Right cardiac atrium (tissue), 5 donors: ENCODE measurements around the gene KRT37. TPM values are rescaled to one million over a fixed set of nuclear protein-coding genes. Genes with fewer than 3 reads are reported as not detected.
"Not testable (repeated sequence)": the region's sequence is repeated elsewhere in the genome, so short reads cannot be mapped to it uniquely, and the experiment has no call there.

Experiments
- ATAC-seq, 2 donors: fragments of 200-7000 bp; cut with Tn5 transposase; one replicate each; pipeline versions ENCODE4 v1.8.0 to v1.9.1; 2020; ENCODE audit warnings: moderate library complexity in 2 of 2, mild to moderate bottlenecking in 1 of 2
- DNase-seq, 3 donors: peaks; one replicate each; pipeline ENCODE4 v3.0.0-alpha.2; 2020
- H3K27ac ChIP-seq: one replicate; pipeline ENCODE4 v1.5.1; 2013; ENCODE audit warnings: mild to moderate bottlenecking, low read length, control low read depth, moderate library complexity
- H3K27me3 ChIP-seq: one replicate; pipeline ENCODE4 v1.6.1; 2013; ENCODE audit not compliant: control insufficient read depth, insufficient read depth
- H3K4me1 ChIP-seq: one replicate; pipeline ENCODE4 v1.6.1; 2013; ENCODE audit warnings: low read length; ENCODE audit not compliant: control insufficient read depth, insufficient read depth
- H3K4me3 ChIP-seq: one replicate; pipeline ENCODE4 v1.5.1; 2013; ENCODE audit warnings: low read length, control low read depth
- H3K9me3 ChIP-seq: one replicate; pipeline ENCODE4 v1.6.1; 2013; ENCODE audit warnings: low read length; ENCODE audit not compliant: control insufficient read depth
- WGBS: extraction: QIAGEN DNeasy Blood & Tissue Kit; methylation state at CpG from one replicate; pipeline ENCODE4 v1.1.7; 2013; 5-methylcytosine and 5-hydroxymethylcytosine counted together
- intact Hi-C, 4 donors: fragments of 100-400 bp; cut with DNase I; formaldehyde crosslinking; loops; one replicate each; pipeline versions ENCODE4 v1.11.0 to v1.14.0; 2022 to 2023
- polyA plus RNA-seq: library from polyadenylated mRNA; stranded (reverse); fragments of 200-250 nt; gene quantifications from one replicate; pipeline ENCODE4 v1.2.3, GENCODE V29; 2013
- total RNA-seq, 4 donors: library from RNA; stranded (reverse); fragmentation: NEBNext Ultra II Directional; extraction: Animal tissue kit (Norgen Biotek cat#: 25700); gene quantifications; one replicate each; pipeline ENCODE4 v1.2.1, GENCODE V29; 2021
- donor health status: healthy with polysubstance abuse.
- donor health status: DM: no; HTN: yes; CAD: no.
- donor health status: DM: no; HTN: no; CAD: no.
- donor health status: DM: no; HTN: yes; CAD: no; lungs with severe emphysema.
- donor health status: DM: yes; HTN: yes; CAD: no.

Gene KRT37
- total and polyA plus RNA-seq, 5 donors = not detected

DNA sequence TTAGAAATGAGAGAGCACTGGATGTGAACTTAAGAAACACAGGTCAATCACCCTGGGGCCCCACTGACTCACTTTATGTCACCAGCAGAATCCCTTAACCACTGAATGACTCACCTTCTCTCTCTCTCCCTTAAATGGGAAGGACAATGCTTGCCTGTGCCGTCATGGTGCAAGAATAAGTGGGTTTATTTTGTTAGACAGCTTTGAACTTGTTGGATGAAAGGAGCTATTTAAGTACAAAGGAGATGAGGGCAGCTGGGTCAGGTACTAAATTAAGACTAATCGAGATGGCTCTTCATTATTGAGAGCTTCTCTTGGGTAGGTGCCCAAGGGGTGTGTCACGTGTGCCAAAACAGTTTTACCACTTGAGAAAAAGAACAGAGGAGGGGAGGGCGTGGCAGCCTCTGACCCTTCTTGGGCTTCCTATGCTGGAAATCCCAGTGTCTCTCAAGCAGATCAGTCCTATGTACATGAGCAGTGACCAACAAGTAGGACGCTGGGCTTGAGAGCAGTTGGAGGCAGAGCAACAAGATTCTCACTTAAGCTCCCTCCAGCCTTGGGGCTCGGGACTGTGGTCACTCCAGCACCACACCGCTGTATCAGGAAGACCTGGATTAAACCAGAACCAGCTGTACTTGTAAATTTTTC is 20.2 kb downstream of the KRT37 start:
- Histone ChIP-seq H3K27me3 (no peaks in the 10 kb centered on the region), H3K27ac (no peak overlapping the region), H3K4me3 (no peak overlapping the region), H3K9me3 (no peaks in the 10 kb centered on the region), H3K4me1 (no peaks in the 10 kb centered on the region)
- intact Hi-C loops = no loop called here
- ATAC-seq (peak; percentile 19 to 34), DNase-seq (no peak)
- 58% methylated on average over 7 of the region's 7 CpGs for WGBS

DNA sequence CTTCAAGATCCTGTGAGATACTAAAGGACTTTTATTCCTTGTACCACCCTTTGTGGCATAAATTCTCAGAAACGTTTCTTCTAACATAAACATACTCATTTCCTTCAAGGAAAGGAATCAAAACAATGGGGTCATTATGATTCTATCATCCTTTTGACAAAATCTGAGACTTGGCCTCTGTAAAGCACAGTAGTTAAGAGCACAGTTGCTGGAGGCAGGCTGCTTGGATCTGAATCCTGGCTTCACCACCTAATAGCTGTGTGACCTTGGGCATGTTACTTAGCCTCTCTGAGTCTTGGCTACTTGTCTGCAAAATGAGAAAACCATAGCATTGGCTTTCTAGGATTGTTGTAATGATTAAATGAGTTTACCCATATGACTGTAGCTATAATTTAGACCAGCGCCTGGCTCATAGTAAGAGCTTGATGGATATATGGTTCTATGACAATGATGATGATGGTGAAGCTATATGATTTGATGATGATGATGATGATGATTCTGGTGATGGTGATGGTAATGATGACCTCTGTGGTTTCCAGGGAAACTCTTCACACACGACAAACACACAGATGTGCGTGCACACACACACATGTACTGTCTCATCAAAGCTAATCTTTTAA is 20.9 kb downstream of the KRT37 start:
- ATAC-seq (no peak), DNase-seq (no peak)
- no peak overlapping the region for H3K4me3 ChIP-seq
- no peaks in the 10 kb centered on the region for H3K4me1 ChIP-seq
- H3K27me3 ChIP-seq = no peaks in the 10 kb centered on the region
- intact Hi-C loops = no loop called here
- WGBS = 76% methylated on average over 4 of the region's 4 CpGs
- H3K9me3 ChIP-seq = no peaks in the 10 kb centered on the region
- no peak overlapping the region for H3K27ac ChIP-seq

DNA sequence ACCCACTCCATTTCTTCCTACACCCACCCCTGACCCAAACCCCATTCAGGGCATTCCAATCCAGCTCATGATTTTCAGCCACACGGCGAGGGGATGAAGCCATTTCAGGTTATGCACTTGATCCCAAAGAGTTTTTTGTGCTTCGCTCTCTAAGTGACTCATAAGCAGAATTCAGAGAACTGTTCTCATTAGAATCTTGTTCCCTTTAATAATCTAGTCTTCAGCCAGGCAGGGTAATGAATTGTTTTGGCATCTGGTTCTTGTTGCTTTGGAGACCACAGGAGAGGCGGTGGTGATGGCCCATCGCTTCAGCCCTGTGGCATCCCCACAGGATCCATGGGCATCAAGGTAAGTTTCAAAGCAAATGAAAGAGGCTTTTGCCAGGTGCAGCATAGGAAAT is 22.2 kb downstream of the KRT37 start:
- H3K27ac ChIP-seq = no peak overlapping the region
- WGBS = 90% methylated on average over 5 of the region's 5 CpGs
- intact Hi-C loops = no loop called here

DNA sequence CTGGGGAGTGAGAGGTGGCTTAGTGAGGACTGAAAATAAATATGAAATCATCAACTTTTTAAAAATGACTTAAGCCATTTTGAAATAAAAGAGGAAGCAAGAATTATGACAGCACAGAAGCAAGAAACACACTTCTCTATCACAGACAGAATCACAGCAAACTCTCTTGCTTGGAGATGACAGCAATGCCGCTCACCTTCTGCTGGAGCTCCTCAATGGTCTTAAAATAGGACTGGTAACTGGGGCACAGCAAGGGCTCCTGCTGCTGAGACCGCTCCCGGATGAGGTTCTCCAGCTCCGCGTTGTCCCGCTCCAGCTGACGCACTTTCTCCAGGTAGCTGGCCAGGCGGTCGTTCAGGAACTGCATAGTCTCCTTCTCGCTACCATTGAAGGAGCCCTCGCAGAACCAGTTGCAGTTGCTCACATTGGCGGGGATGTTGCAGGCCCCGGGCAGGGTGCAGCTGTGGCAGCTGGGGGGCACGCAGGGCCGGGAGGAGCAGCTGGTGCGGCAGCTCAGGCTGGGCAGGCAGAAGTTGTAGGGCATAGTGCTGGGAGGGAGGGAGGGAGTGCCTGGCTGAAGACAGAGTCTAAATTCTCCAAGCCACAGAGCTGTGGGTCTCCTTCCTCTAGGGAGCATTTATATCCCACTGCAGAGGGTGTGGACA is 27.3 kb downstream of the KRT37 start, which contains the start of gene KRT31:
TSS of gene KRT31 (minus strand) at position 613 of the 665 bp plus-strand sequence. CDS start at position 544, 69 bp downstream.
- H3K4me3 ChIP-seq = no peak within 1 kb of the TSS
- H3K4me1 ChIP-seq = peaks cover 9% of the 10 kb centered on the region
- no peak within 1 kb of the TSS for H3K27ac ChIP-seq
- 87% methylated on average over 16 of the region's 16 CpGs for WGBS
- DNase-seq = no peak
- H3K27me3 ChIP-seq = no peaks in the 10 kb centered on the region
- intact Hi-C loops = no loop called here
- ATAC-seq = no peak
- H3K9me3 ChIP-seq = no peaks in the 10 kb centered on the region

More for the DNA sequence above, 22.2 kb downstream of the KRT37 start:
- H3K27me3 ChIP-seq = no peaks in the 10 kb centered on the region
- no peaks in the 10 kb centered on the region for H3K4me1 ChIP-seq
- ATAC-seq (no peak), DNase-seq (no peak)
- H3K4me3 ChIP-seq = no peak overlapping the region
- no peaks in the 10 kb centered on the region for H3K9me3 ChIP-seq

DNA sequence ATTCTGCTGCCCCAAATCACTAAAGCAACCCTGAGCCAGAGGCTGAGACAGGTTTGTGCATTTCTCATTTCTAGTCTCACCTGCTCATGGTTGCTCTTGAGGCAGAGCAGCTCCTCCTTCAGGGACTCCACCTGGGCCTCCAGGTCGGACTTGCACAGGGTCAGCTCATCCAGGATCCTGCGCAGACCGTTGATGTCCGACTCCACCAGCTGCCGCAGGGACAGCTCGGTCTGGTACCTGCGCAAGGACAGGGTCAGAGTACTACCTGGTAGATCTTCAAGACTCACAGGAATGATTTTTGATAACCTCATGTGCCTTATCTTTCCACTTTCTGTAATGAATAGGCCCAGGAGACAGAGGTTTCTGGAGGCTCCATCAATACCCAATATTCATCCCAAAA is 28.0 kb downstream of the KRT37 start:
- H3K27me3 ChIP-seq = no peaks in the 10 kb centered on the region
- H3K4me1 ChIP-seq = peaks cover 9% of the 10 kb centered on the region
- intact Hi-C loops = no loop called here
- DNase-seq (no peak), ATAC-seq (no peak)
- no peak overlapping the region for H3K4me3 ChIP-seq
- no peaks in the 10 kb centered on the region for H3K9me3 ChIP-seq
- H3K27ac ChIP-seq = no peak overlapping the region
- 94% methylated on average over 7 of the region's 7 CpGs for WGBS

DNA sequence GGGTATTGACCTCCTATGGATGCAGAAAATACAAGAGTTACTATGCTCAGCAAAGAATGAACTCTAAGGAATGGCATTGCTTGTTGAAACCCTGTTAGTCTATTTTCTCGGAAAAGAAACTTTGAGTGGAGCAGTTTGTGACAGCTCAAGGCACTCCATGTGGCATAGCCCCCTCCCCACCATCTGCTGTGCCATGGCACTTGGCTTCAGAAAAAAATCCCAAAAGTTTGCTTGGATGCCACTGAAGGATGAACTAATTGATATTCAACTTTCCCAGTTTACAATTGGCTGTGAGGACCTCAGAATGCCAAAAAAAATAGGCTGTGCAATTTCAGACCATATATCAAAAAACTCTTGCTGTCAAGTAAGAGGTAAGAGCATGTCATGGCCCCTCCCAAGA is 28.8 kb downstream of the KRT37 start:
- H3K27me3 ChIP-seq = no peaks in the 10 kb centered on the region
- peaks cover 9% of the 10 kb centered on the region for H3K4me1 ChIP-seq
- no peak overlapping the region for H3K27ac ChIP-seq
- H3K9me3 ChIP-seq = no peaks in the 10 kb centered on the region
- no peak for ATAC-seq
- intact Hi-C loops = no loop called here
- H3K4me3 ChIP-seq = no peak overlapping the region
- 92% methylated on average over 1 of the region's 1 CpG for WGBS
- no peak for DNase-seq

DNA sequence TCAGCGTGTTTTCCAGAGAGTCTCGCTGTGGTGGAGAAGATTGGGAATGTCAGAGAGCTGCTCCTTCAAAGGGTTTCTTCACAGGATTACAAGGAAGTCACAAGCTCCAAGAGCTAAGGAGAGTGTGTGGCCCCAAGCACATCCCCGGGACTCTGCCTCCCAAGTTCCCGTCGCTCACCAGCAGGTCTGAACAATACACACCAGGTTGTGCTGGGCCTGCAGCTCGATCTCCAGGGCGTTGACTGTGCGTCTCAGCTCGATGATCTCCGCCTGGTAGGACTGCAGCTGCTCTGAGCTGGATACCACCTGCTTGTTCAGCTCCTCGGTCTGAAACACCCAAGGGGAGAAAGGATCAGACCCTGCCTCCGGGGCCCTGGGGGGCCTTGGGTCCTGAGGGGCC is 29.3 kb downstream of the KRT37 start:
- H3K27me3 ChIP-seq, DNase-seq, H3K4me1 ChIP-seq, H3K27ac ChIP-seq, H3K4me3 ChIP-seq, intact Hi-C loops, ATAC-seq, H3K9me3 ChIP-seq: not testable (repeated sequence)
- 91% methylated on average over 12 of the region's 12 CpGs for whole genome bisulfite sequencing

DNA sequence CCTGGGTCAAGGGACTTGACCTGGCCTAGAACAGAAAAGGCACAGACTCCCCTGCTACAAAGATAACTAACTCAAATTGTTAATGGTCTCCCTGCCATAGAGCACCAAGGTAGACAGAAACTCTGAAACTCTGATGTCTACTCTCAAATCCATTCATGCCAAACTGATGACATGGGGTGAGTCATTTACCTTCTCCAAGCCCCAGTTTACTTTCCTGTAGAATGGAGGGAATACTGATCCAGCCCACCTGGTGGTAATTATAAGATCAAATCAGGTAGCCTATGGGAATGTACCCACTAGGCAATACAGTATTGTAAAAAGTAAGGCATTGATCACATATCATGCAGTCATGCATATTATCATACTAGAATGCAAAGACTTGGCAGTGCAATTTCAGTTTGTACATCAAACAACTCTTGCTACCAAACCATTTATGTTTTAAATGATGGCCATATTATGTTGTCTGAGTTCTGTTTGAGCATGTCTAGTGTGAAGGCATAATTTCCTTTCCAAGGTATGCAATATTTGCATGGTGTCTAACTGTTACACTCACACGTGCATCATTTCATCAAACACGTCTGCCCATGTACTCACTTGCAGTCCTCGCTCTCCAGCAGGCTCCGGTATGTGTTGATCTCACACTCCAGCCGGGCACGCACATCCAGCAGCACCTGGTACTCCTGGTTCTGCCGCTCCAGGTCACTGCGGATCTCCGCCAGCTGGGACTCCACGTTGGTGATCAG is 30.0 kb downstream of the KRT37 start:
- H3K27ac ChIP-seq = no peak overlapping the region
- DNase-seq = no peak
- H3K27me3 ChIP-seq = no peaks in the 10 kb centered on the region
- H3K4me3 ChIP-seq = no peak overlapping the region
- H3K9me3 ChIP-seq = no peaks in the 10 kb centered on the region
- WGBS = 79% methylated on average over 10 of the region's 10 CpGs
- H3K4me1 ChIP-seq = peaks cover 9% of the 10 kb centered on the region
- intact Hi-C loops = no loop called here
- no peak for ATAC-seq

DNA sequence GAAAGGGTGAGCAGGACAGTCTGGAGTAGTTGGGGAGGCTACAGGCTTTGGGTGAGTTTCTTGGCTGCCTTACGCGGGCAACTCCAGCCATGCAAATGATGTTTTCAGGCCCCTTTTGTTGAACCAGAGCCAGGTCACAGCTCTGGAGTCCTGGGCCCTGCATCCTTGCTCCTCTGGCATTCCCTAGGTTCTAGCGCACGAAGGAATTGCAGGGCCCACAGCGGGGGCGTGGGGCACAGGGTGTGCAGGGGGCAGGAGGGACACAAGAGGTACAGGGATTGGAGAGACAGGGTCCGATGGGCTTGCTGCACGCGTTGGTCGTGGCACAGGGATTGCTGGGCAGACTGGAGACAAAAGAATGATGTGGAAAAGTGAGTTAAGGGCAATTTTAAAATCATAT is 30.6 kb downstream of the KRT37 start:
- intact Hi-C loops = no loop called here
- H3K27me3 ChIP-seq = no peaks in the 10 kb centered on the region

DNA sequence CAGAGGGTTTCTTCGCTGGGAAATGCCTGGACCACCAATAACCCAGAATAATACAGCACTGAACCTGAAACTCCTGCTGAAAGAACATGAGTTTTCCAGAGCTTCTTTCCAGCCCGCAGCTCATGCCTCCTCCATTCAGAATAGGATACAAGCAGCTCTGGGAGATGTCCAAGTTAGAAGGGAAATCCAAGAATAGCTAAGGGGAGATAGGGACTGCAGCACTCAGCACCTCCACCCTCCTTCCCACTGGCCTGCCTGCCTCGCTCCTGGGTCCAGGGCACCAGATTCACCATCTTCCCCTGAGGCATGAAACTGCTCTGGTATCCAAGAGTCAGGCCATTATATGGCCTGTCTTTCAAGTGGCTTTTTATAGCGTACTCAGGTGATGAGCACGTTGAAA is 31.1 kb downstream of the KRT37 start:
- intact Hi-C loops = no loop called here
- H3K27ac ChIP-seq = no peak overlapping the region
- peaks cover 9% of the 10 kb centered on the region for H3K4me1 ChIP-seq
- no peaks in the 10 kb centered on the region for H3K9me3 ChIP-seq
- 25% methylated on average over 5 of the region's 5 CpGs for WGBS
- H3K27me3 ChIP-seq = no peaks in the 10 kb centered on the region
- peak; percentile 81 to 91 for ATAC-seq
- peak in 2 of 3 donors; percentile 55 to 65 for DNase-seq
- H3K4me3 ChIP-seq = no peak overlapping the region

More for the DNA sequence above, 30.6 kb downstream of the KRT37 start:
- Histone ChIP-seq H3K27ac (no peak overlapping the region), H3K4me3 (no peak overlapping the region), H3K9me3 (no peaks in the 10 kb centered on the region), H3K4me1 (peaks cover 9% of the 10 kb centered on the region)
- 81% methylated on average over 10 of the region's 10 CpGs for WGBS
- ATAC-seq = no peak
- no peak for DNase-seq

DNA sequence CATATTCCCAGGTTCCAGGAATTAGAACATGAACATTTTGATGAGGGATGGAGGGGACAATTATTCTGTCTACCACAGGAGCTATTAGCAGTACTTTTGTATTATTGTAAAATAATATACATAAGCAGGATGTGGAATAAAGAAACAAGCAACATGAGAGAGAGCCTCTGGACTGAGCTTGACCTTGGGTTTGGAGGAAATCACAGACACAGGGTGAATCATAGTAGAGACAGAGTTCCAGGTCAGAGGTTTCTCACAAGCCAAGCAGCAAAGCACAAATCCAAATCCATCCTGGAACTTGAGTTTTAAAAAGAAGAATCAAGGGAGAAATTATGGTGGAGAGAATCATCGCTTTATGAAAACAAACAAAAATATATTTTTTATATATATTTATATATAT is 32.1 kb downstream of the KRT37 start:
- WGBS = 96% methylated on average over 1 of the region's 1 CpG
- DNase-seq (no peak), ATAC-seq (no peak)
- peaks cover 3% of the 10 kb centered on the region for H3K9me3 ChIP-seq
- no peak overlapping the region for H3K27ac ChIP-seq
- H3K27me3 ChIP-seq = no peaks in the 10 kb centered on the region
- intact Hi-C loops = no loop called here
- no peak overlapping the region for H3K4me3 ChIP-seq
- H3K4me1 ChIP-seq = peaks cover 9% of the 10 kb centered on the region
